HCT116 (cell line): ENCODE data around the gene CSF1R.

Source experiments
- EZH2 ChIP-seq: fragments of 200-600 bp; sonication (generic); IDR thresholded peaks from 2 replicates; pipeline ENCODE4 v1.6.1; 2017; ENCODE audit warnings: antibody characterized with exemption, mixed run types
- JUND ChIP-seq: IDR thresholded peaks from 2 replicates; pipeline ENCODE4 v1.6.1; 2012
- POLR2A ChIP-seq: IDR thresholded peaks from 2 replicates; pipeline ENCODE4 v1.7.0; 2011; ENCODE audit warnings: borderline replicate concordance; ENCODE audit not compliant: insufficient read depth, insufficient read length; ENCODE audit errors: extremely low read depth
- POLR2AphosphoS5 ChIP-seq: IDR thresholded peaks from 2 replicates; pipeline ENCODE4 v1.6.1; 2011; ENCODE audit warnings: mild to moderate bottlenecking, low read depth, low read length, moderate library complexity
- RAD21 ChIP-seq: IDR thresholded peaks from 2 replicates; pipeline ENCODE4 v1.6.1; 2012; ENCODE audit warnings: low read depth, mild to moderate bottlenecking
- TCF7L2 ChIP-seq: IDR thresholded peaks from 2 replicates; pipeline ENCODE4 v1.7.0; 2011; ENCODE audit warnings: borderline replicate concordance, inconsistent platforms; ENCODE audit not compliant: insufficient read depth, insufficient read length; ENCODE audit errors: extremely low read depth
- YY1 ChIP-seq: IDR thresholded peaks from 2 replicates; pipeline ENCODE4 v1.6.1; 2011; ENCODE audit warnings: low read length, low read depth, moderate library complexity, mild to moderate bottlenecking; ENCODE audit not compliant: insufficient replicate concordance; ENCODE audit errors: extremely low read depth
- ZFX ChIP-seq: fragments of 450-650 bp; IDR thresholded peaks from 2 replicates; pipeline ENCODE4 v1.6.1; 2017
- TF ChIP-seq, protein P1 (sequence below), 3 experiments: fragments of 200-600 bp in 1 of 3; sonication (generic) in 1 of 3; IDR thresholded peaks in 2 of 3; conservative IDR thresholded peaks in 1 of 3; 2 replicates each; pipeline ENCODE4 v1.5.1; 2012 to 2017; ENCODE audit warnings: low read depth in 2 of 3, low read length in 2 of 3, antibody characterized with exemption in 1 of 3, borderline replicate concordance in 1 of 3, control low read depth in 1 of 3, mild to moderate bottlenecking in 1 of 3, mixed read lengths in 1 of 3, mixed run types in 1 of 3, moderate library complexity in 1 of 3; ENCODE audit not compliant: insufficient read depth in 1 of 3
- TF ChIP-seq, protein P2 (sequence below): IDR thresholded peaks from 2 replicates; pipeline ENCODE4 v1.6.1; 2012
- TF ChIP-seq, protein P3 (sequence below): IDR thresholded peaks from 2 replicates; pipeline ENCODE4 v1.6.1; 2012
- TF ChIP-seq, protein P4 (sequence below): IDR thresholded peaks from 2 replicates; pipeline ENCODE4 v1.6.1; 2012; ENCODE audit warnings: low read depth

DNA sequence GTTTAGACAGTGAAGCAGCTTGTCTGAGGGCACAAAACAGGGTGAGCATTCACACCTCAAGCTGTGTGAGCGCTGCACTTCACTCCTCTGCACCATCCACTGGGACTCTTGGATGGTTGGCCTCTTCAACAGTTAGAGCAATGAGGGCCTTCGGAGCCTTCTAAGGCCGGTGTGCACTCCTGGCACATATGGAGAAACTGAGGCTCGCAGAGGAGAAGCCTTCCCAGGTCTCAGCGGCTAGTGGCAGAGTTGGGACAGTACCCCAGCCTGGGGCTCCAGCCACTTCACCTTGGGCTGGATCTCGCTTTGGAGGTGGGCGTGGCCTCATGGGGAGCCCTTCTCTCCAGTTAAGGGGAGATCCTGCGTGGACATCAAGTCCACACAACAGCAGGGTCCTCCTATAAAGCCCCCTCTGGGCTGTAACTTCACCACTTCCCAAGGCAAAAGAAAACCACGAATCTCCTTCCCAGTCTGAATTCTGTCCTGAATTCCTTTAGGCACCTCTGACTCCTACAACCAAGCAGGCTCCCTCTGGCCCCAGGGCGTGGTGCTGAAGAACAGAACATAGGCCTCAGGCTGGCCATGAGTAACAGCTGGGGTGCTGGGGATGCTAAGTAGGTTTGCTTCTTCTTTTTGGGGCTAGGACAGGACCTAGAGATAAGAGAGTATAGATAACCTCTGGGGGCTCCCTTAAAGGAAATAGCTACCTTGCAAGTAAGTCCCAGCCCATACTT lies 30.5 kb upstream of the CSF1R start:
- TF ChIP-seq ZFX (no peak), POLR2A (no peak), RAD21 (no peak), EZH2 (no peak), JUND (no peak), YY1 (no peak), POLR2AphosphoS5 (no peak), TCF7L2 (no peak)
- TF ChIP-seq, protein P1, sequence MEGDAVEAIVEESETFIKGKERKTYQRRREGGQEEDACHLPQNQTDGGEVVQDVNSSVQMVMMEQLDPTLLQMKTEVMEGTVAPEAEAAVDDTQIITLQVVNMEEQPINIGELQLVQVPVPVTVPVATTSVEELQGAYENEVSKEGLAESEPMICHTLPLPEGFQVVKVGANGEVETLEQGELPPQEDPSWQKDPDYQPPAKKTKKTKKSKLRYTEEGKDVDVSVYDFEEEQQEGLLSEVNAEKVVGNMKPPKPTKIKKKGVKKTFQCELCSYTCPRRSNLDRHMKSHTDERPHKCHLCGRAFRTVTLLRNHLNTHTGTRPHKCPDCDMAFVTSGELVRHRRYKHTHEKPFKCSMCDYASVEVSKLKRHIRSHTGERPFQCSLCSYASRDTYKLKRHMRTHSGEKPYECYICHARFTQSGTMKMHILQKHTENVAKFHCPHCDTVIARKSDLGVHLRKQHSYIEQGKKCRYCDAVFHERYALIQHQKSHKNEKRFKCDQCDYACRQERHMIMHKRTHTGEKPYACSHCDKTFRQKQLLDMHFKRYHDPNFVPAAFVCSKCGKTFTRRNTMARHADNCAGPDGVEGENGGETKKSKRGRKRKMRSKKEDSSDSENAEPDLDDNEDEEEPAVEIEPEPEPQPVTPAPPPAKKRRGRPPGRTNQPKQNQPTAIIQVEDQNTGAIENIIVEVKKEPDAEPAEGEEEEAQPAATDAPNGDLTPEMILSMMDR (IDR thresholded peaks at IDR 0.05 in 2 of 3, conservative IDR thresholded peaks at IDR 0.05 in 1 of 3; ENCODE audit: borderline replicate concordance in 1 of 3, insufficient read depth in 1 of 3, low read depth in 2 of 3, low read length in 2 of 3): no peak
- TF ChIP-seq, protein P2, sequence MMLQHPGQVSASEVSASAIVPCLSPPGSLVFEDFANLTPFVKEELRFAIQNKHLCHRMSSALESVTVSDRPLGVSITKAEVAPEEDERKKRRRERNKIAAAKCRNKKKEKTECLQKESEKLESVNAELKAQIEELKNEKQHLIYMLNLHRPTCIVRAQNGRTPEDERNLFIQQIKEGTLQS: no peak
- TF ChIP-seq, protein P3, sequence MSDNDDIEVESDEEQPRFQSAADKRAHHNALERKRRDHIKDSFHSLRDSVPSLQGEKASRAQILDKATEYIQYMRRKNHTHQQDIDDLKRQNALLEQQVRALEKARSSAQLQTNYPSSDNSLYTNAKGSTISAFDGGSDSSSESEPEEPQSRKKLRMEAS: no peak
- TF ChIP-seq, protein P4, sequence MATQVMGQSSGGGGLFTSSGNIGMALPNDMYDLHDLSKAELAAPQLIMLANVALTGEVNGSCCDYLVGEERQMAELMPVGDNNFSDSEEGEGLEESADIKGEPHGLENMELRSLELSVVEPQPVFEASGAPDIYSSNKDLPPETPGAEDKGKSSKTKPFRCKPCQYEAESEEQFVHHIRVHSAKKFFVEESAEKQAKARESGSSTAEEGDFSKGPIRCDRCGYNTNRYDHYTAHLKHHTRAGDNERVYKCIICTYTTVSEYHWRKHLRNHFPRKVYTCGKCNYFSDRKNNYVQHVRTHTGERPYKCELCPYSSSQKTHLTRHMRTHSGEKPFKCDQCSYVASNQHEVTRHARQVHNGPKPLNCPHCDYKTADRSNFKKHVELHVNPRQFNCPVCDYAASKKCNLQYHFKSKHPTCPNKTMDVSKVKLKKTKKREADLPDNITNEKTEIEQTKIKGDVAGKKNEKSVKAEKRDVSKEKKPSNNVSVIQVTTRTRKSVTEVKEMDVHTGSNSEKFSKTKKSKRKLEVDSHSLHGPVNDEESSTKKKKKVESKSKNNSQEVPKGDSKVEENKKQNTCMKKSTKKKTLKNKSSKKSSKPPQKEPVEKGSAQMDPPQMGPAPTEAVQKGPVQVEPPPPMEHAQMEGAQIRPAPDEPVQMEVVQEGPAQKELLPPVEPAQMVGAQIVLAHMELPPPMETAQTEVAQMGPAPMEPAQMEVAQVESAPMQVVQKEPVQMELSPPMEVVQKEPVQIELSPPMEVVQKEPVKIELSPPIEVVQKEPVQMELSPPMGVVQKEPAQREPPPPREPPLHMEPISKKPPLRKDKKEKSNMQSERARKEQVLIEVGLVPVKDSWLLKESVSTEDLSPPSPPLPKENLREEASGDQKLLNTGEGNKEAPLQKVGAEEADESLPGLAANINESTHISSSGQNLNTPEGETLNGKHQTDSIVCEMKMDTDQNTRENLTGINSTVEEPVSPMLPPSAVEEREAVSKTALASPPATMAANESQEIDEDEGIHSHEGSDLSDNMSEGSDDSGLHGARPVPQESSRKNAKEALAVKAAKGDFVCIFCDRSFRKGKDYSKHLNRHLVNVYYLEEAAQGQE: no peak
